C4-2B (cell line): ENCODE results near the gene ATN1.

Experiments
- CTCF ChIP-seq: fragments of 450-650 bp; conservative IDR thresholded peaks from 2 replicates; pipeline ENCODE4 v1.5.1; 2017; ENCODE audit warnings: mild to moderate bottlenecking
- ZFX ChIP-seq: fragments of 450-650 bp; IDR thresholded peaks from 2 replicates; pipeline ENCODE4 v1.6.1; 2017

GRCh38 chr12:6883683-6884082 is 44.1 kb upstream of the ATN1 start:
- TF ChIP-seq CTCF: no peak
- no peak for TF ChIP-seq ZFX
